ENCODE data around the gene ZNF221.

Gene ZNF221

GRCh38 chr19:43960411-43960810 lies 9.4 kb downstream of the ZNF221 start:
- no peak for DNase-seq

GRCh38 chr19:43966079-43966694 lies 15.2 kb downstream of the ZNF221 start:
- DNase-seq, result no peak

- DNase-seq, result no peak
Measured at GRCh38 chr19:43976732-43977131, 25.7 kb downstream of the ZNF221 start.

DNA sequence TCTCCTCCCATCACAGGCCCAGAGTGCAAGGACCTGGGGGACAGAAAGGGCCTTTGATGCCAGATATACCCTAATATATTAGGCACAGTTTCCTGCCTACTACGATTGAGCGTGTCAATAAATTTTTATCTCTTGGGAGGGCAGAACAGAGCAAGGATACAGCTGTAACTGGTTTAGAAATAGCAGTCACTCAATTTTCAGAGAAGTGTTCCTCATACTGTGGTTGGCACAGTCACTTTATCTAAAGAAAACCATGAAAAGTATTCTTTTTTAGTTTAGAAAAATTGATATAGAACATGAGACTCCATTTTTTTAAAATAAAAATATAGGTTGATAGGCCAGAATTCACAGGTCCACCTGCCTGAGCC lies 32.5 kb downstream of the ZNF221 start:
- no peak for DNase-seq

- DNase-seq, result peak; percentile 75 to 83
Measured at GRCh38 chr19:43983912-43984686, 33.1 kb downstream of the ZNF221 start, which contains the start of gene ZNF155. Gene ZNF155 (plus strand): TSS chr19:43984188. CDS start chr19:43988544, 4,356 bp downstream.

GRCh38 chr19:43984687-43985000 lies 33.6 kb downstream of the ZNF221 start:
- DNase-seq, result no peak

DNA sequence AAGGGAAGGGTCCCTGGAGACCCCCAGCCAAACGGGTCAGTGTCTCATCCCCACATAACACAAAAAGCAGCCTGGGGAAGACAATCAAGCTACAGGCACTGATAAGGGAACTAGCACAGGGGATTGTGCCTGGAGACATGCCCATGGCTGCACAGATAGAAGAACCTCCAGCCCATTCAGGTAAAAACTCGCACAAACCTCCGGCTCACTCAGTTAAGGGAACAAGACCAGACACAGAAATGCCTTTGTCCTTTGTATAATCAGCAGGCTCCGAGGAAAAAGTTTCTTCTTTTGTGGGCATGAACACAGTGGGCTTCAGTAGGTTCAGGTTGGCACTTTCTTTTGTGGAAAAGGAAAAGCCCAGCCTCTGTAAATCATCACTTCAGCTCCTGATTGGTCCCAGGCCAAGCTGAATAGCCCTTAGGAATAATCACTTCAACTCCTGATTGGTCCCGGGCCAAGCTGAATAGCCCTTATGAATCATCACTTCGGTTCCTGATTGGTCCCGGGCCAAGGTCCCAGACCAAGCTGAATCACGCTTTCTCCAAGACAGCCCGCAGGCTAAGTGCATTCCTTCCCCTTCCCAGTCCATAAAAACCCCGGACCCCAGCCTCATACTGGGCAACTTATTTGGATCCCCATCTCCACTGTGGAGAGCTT lies 46.7 kb downstream of the ZNF221 start:
- no peak for DNase-seq

GRCh38 chr19:44002212-44002565 lies 51.2 kb downstream of the ZNF221 start:
- no peak for DNase-seq

DNA sequence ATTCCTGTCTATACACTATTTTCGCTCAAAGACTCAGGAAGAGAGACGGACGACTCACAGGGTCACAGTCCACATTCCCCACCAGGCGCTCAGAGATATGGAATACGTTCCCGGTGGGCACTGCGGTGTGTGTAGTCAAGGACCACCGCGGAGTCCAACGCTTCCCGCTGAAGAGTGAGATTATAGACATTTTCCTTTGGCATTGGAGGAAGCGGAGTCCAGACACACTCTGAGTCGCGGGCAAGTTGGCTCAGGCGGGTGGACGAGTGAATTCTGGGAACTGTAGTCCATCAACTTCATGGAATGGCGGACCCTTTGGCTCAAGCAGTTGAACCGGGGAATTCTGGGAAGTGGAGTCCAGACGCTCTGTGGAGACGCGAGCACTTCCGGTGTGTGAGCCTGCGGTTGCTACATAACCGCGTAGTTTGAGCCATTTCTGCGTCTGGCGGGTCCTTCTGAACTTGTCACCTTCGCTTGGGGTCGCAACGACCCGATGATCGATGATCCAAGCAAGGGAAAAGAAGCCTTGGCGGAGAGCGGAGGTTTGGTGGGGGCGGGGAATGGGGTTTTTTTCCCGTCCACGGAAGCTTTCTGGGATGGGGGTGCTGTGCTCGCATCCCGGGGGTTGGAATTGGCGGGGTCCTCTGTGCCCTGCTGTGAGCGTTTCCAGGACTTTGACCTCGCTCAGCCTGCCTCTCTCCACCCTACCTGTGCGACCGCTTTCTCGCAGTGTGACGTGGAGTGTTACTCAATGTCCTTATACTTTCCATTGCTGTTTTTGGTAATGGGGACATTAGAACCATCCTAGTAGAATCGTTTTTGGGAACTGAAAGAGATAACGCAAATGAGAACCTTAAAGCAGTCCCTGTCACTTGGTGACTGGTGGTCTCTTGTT lies 51.8 kb downstream of the ZNF221 start, which contains the start of gene ZNF230:
Gene ZNF230, plus strand, starts transcription at position 392 of the 895 bp plus-strand sequence. CDS start 4,122 bp downstream, outside the sequence.
- peak; percentile 90 to 93 for DNase-seq

GRCh38 chr19:44003461-44004009 lies 52.5 kb downstream of the ZNF221 start:
- DNase-seq, result peak in 1 of 2 donors; percentile 28

DNA sequence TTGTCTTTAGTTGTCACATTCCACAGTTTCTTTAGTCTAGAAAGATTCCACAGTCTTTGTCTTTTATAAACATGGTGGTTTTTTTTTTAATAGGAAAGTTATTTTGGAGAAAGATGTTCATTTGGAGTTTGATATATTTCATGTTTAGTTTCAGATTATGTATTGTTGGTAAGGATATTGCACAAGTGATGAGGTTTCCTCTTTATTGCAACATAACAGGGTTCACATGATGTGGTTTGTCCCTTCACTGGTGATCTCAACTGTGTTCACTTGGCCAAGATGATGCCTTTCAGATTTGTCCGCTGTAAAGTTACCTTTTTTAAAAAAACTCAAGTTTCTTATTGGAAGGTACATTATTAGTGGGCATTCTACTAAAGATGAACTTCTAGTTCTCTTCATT lies 54.9 kb downstream of the ZNF221 start:
- DNase-seq, result no peak

DNA sequence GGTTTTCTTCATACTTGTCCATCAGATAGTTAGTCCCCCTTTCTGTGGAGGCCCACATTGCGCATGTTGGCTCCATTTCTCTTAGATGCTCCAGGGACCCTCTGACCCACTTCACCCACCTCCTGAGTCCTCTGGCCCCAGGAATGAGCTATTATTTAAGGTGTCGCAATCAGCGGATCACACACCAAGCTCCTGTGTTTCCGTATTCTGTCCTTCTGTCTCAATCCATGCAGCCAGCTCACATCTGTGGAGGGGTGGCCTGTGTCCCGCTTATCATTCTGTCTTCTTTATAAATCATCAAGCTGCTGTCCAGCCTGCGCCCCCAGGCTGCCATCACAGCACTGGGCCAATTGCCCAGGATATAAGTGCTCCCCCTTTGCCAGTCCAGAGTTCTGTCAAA lies 56.4 kb downstream of the ZNF221 start:
- no peak for DNase-seq

DNA sequence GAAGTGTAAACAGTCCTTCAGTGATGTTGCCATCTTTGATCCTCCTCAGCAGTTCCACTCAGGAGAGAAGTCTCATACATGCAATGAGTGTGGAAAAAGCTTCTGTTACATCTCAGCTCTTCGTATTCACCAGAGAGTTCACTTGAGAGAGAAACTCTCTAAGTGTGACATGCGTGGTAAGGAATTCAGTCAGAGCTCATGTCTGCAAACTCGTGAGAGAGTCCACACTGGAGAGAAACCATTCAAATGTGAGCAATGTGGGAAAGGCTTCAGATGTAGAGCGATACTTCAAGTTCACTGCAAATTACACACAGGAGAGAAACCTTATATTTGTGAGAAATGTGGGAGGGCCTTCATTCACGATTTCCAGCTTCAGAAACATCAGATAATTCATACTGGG lies 59.4 kb downstream of the ZNF221 start:
- no peak for DNase-seq
